GM19397 (cell line): ENCODE data around the gene MTFR2.

Experiments
- ATAC-seq: cut with Tn5 transposase; IDR thresholded peaks from one replicate; pipeline ENCODE4 v1.9.1; 2021; ENCODE audit warnings: mild to moderate bottlenecking, moderate library complexity; ENCODE audit not compliant: unreplicated experiment

Gene MTFR2

GRCh38 chr6:136249811-136250685, at the start of gene MTFR2:
Gene MTFR2, minus strand, starts transcription at chr6:136250311. Its CDS starts 1,212 bp downstream, at chr6:136249099.
- peak; percentile 97 for ATAC-seq

GRCh38 chr6:136294621-136295020, 44.5 kb upstream of the MTFR2 start:
- no peak for ATAC-seq

- ATAC-seq: peak; percentile 16
Observed at GRCh38 chr6:136290410-136291010, 40.4 kb upstream of the MTFR2 start.

- ATAC-seq: peak; percentile 90
Observed at GRCh38 chr6:136289579-136290409, 39.7 kb upstream of the MTFR2 start, which contains the start of gene BCLAF1. Gene BCLAF1, minus strand, starts transcription at chr6:136289846. Its CDS starts 9,980 bp downstream, at chr6:136279866.

- ATAC-seq: peak; percentile 41
Observed at GRCh38 chr6:136289327-136289578, 39.1 kb upstream of the MTFR2 start.

GRCh38 chr6:136288566-136289326, 38.6 kb upstream of the MTFR2 start:
- ATAC-seq: peak; percentile 31

GRCh38 chr6:136284909-136285308, 34.8 kb upstream of the MTFR2 start:
- ATAC-seq: no peak

- no peak for ATAC-seq
Observed at GRCh38 chr6:136282906-136283305, 32.8 kb upstream of the MTFR2 start.

GRCh38 chr6:136280032-136280609, 30.0 kb upstream of the MTFR2 start:
- no peak for ATAC-seq

GRCh38 chr6:136274062-136274461, 24.0 kb upstream of the MTFR2 start:
- no peak for ATAC-seq

- ATAC-seq: no peak
Observed at GRCh38 chr6:136265101-136265500, 15.0 kb upstream of the MTFR2 start.

- ATAC-seq: no peak
Observed at GRCh38 chr6:136262940-136263339, 12.8 kb upstream of the MTFR2 start.

- no peak for ATAC-seq
Observed at GRCh38 chr6:136254851-136255466, 4.8 kb upstream of the MTFR2 start.

- ATAC-seq: no peak
Observed at GRCh38 chr6:136253734-136254133, 3.6 kb upstream of the MTFR2 start.

- no peak for ATAC-seq
Observed at GRCh38 chr6:136252441-136252840, 2.3 kb upstream of the MTFR2 start.

- no peak for ATAC-seq
Observed at GRCh38 chr6:136251394-136251793, 1.3 kb upstream of the MTFR2 start.

GRCh38 chr6:136250686-136251008, 536 bp upstream of the MTFR2 start:
- peak; percentile 8 for ATAC-seq

- ATAC-seq: no peak
Observed at GRCh38 chr6:136249336-136249735, 775 bp downstream of the MTFR2 start.

GRCh38 chr6:136244061-136244616, 6.0 kb downstream of the MTFR2 start:
- ATAC-seq: no peak
